ENCODE measurements around the gene ATRNL1.
A peak's percentile ranks its signal among the peaks of the same experiment; 100 is the strongest.

Gene ATRNL1

DNA sequence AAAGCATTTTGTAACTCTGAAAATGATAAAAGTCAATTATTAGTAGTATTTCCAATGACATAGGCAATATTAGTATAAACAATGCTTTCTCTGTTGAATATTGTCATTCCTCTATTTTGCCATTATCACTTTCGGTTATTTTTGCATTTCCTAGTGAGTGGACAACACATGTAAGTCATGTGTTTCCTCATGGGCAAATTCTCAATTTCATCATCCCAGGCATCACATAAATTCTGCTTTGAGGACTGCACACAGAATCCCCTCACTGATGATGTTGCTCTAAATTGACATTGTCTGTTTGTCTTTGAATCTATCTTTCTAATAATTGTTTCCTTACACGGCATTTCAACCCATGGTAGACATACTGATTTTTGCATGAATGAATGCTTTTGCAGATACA lies 842.6 kb downstream of the ATRNL1 start:
- no peaks in the 10 kb centered on the region for H3K36me3 ChIP-seq (replicated peaks)
- H3K9me3 ChIP-seq, result no peaks in the 10 kb centered on the region
- no peaks in the 10 kb centered on the region for H3K27me3 ChIP-seq (ENCODE audit: low read depth)
- no peak overlapping the region for H3K4me3 ChIP-seq
- in situ Hi-C loops (cut with MboI; ENCODE audit: low sequenced_read_pairs), result no loop called here
- no peak for DNase-seq (ENCODE audit: low spot score in 2 of 2)
- no peaks in the 10 kb centered on the region; the same call in 1 of the 2 replicates for H3K4me1 ChIP-seq

DNA sequence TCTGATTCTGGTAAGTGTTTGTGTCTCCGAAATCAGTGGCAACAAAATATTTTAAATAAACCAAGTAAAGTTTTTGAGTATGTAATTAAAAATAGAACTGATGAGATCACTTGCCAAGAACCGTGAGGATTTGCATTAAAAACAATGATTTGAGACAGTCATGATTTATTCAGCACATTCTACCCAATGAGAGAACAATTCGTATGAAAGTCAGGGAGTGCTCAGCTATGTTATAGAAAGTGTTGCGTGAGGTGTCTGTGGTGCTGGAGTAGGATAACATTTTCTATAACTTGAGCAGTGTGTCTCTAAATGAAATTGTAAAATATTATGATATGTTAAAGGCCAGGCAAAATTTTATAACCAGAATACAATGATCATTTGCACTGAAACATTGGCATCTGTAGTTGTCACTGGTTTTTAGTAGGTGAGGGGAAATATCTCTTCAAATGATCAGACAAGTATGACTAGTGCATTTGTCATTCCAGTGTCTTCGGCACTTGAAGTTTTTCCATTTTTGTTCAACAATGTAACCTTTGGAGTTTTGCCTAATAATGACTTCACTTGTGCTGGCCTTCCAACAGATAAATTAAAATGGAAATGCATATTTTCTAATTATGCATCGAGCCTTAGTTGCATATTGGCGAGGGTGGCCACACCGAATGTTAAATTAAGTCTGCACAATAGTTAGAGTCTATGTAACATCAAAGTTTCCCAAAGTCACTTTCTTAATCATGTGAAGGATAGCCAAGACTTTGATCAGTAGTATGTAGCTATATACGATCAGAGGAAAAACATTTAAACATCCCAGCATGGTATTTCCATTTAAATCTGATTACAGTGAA lies 844.0 kb downstream of the ATRNL1 start:
- Histone ChIP-seq H3K4me3 (no peak overlapping the region), H3K9me3 (no peaks in the 10 kb centered on the region), H3K4me1 (no peaks in the 10 kb centered on the region; the same call in 1 of the 2 replicates), H3K27me3 (ENCODE audit: low read depth) (no peaks in the 10 kb centered on the region), H3K36me3 (replicated peaks) (no peaks in the 10 kb centered on the region)
- no peak for DNase-seq (ENCODE audit: low spot score in 2 of 2)
- in situ Hi-C loops (cut with MboI; ENCODE audit: low sequenced_read_pairs), result no loop called here

DNA sequence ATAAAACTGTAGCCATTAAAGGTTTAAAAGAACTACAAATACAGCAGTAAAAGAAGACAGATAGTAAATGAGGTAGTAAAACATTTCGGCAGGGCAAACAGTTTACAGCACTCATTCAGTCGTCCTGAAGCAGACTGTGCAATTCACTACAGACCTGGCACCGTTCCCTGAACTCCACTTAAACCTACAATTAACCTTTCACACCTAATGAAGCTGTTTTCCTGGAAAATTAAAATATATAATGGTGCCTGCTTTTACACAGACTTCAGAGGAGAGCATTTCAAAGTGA lies 844.5 kb downstream of the ATRNL1 start:
- no peak for DNase-seq (ENCODE audit: low spot score in 2 of 2)
- H3K4me1 ChIP-seq, result no peaks in the 10 kb centered on the region; the same call in 1 of the 2 replicates
- no peaks in the 10 kb centered on the region for H3K36me3 ChIP-seq (replicated peaks)
- no peak overlapping the region for H3K4me3 ChIP-seq
- in situ Hi-C loops (cut with MboI; ENCODE audit: low sequenced_read_pairs), result no loop called here
- H3K27me3 ChIP-seq (ENCODE audit: low read depth), result no peaks in the 10 kb centered on the region
- H3K9me3 ChIP-seq, result no peaks in the 10 kb centered on the region

DNA sequence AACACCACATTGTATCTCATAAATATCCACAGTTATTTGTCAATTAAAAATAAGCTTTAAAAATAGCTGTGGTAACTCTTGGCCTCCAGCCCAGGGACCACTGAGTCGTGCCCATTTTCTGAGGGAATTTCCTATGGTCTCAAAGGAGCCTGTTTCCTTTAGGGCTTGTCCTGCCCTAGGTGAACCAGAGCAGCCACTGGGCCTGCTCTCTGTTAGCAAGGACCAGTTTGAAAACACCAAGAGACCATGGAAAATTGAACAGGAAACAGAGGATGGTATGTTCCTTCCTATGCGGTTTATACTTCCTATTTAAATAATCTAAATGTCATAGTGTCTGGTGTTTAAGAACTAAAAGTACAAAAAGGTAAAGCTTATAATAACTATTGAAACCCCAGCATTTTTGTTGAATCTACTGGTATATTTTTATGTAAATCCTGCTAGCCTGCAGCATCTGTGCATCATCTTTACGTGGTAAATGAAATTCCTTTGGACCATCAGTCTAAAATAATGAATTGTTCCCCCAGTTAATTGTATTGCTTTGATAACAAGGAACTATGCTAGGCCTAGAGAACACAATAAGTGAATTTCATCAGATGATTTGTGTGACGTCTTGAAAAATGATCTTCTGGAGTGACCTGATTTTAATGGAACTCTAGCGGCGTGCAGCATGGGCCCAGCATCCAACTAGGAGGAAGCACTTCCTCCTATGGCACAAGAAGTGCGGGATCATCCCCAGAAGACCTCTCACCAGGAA lies 846.1 kb downstream of the ATRNL1 start:
- no peaks in the 10 kb centered on the region for H3K9me3 ChIP-seq
- no peaks in the 10 kb centered on the region for H3K27me3 ChIP-seq (ENCODE audit: low read depth)
- H3K4me1 ChIP-seq, result no peaks in the 10 kb centered on the region; the same call in 1 of the 2 replicates
- no peaks in the 10 kb centered on the region for H3K36me3 ChIP-seq (replicated peaks)
- DNase-seq (ENCODE audit: low spot score in 2 of 2), result no peak
- no peak overlapping the region for H3K4me3 ChIP-seq
- in situ Hi-C loops (cut with MboI; ENCODE audit: low sequenced_read_pairs), result no loop called here

DNA sequence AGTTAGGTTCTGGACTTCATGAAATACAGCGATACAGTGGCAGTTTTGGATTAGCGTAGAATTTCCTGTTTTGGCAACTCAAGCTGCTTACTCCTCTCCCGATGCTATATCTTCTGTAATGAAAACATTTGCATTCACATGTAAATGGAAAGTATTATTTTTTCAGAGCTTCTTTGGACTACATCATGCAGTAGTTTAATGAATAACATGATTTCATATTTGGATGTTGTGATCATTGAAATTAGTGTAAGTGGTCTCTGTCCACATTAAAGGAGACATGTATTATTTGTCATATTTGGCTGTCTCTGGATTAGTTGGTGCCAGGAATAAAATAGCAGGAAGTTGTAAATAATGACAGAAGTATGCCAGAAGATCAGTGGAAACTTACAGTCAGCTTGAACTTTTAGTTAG lies 848.2 kb downstream of the ATRNL1 start:
- DNase-seq (ENCODE audit: low spot score in 2 of 2), result no peak
- in situ Hi-C loops (cut with MboI; ENCODE audit: low sequenced_read_pairs), result no loop called here

DNA sequence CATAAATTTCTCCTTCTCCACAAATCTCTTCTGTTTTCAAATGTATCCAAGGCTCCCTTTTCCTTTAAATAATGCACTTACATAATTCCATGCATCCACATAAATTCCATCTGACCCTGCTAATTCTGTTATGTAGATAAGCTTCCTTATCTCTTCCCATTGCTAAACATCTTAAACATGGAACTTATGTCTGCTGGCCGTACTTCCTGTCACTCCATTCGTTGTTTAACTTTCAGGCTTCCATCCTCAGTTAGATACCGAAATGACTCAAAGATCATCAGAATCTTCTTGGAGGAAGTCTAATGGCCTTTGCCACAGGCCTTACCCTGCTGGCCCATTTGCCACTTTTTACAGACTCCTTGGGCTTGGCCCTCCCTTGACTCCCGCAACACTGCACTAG lies 848.9 kb downstream of the ATRNL1 start:
- no peak overlapping the region for H3K4me3 ChIP-seq
- H3K4me1 ChIP-seq, result peaks cover 9% of the 10 kb centered on the region
- DNase-seq (ENCODE audit: low spot score in 2 of 2), result no peak
- H3K9me3 ChIP-seq, result no peaks in the 10 kb centered on the region
- no peaks in the 10 kb centered on the region for H3K27me3 ChIP-seq (ENCODE audit: low read depth)
- in situ Hi-C loops (cut with MboI; ENCODE audit: low sequenced_read_pairs), result no loop called here
- H3K36me3 ChIP-seq (replicated peaks), result no peaks in the 10 kb centered on the region

More for the DNA sequence above, 848.2 kb downstream of the ATRNL1 start:
- no peaks in the 10 kb centered on the region for H3K27me3 ChIP-seq (ENCODE audit: low read depth)
- H3K4me3 ChIP-seq, result no peak overlapping the region
- no peaks in the 10 kb centered on the region for H3K36me3 ChIP-seq (replicated peaks)
- no peaks in the 10 kb centered on the region for H3K9me3 ChIP-seq
- H3K4me1 ChIP-seq, result peaks cover 3% of the 10 kb centered on the region; the same call in 1 of the 2 replicates

DNA sequence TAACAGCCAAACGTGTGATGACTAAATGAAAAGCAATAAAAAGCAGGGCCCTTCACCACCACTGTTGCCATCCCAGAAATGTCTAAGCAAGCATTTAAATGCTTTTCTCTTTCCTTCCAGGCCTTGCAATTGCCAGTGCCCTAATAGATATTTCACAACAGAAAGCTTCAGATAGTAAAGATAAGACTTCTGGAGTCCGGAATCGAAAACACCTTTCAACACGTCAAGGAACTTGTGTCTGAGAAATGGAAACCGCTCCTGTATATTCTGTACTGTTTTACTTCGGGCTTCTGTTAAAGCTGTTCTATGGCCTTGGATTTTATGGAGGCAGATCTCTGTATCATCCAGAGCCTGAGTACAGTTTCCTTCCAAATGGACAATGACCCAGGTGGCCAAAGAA lies 851.4 kb downstream of the ATRNL1 start:
- Histone ChIP-seq H3K4me3 (no peak overlapping the region), H3K36me3 (replicated peaks) (no peaks in the 10 kb centered on the region), H3K9me3 (no peaks in the 10 kb centered on the region), H3K27me3 (ENCODE audit: low read depth) (no peaks in the 10 kb centered on the region), H3K4me1 (peaks cover 16% of the 10 kb centered on the region)
- no peak for DNase-seq (ENCODE audit: low spot score in 2 of 2)
- in situ Hi-C loops (cut with MboI; ENCODE audit: low sequenced_read_pairs), result no loop called here

DNA sequence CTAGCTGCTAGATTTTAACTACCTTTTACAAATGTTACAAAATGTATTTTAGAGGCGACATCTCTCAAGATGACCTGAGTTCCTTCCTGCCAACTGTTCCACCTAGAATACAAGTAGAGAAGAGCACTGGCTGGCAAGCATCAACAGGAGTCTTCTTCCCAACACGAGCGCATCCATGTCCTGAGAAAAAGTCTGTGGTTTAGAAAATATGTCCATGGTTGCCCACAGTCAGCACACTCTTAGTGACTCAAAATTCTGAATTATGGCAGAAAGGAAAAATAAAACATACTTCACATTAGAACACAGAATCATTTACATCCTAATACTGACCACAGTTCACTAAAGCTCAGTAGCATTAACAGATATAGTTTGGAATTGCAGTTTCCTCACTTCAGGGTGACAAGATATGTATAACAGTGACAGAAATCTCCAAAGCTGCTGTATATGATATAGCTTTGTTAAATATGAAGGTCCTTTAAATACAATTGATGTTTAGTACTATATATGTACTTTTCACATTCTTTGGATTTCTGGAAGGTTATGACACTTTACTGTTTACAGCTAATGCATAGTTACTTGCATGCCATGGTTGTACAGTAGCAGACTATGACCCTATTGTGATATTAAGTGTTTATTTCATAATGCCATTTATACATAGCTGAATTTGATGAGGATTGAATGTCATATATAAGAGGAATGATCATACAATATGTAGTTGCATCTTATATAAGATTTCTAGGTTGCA lies 852.7 kb downstream of the ATRNL1 start:
- H3K36me3 ChIP-seq (replicated peaks), result no peaks in the 10 kb centered on the region
- in situ Hi-C loops (cut with MboI; ENCODE audit: low sequenced_read_pairs), result no loop called here
- no peaks in the 10 kb centered on the region for H3K9me3 ChIP-seq
- no peaks in the 10 kb centered on the region for H3K27me3 ChIP-seq (ENCODE audit: low read depth)
- no peak overlapping the region for H3K4me3 ChIP-seq
- peaks cover 16% of the 10 kb centered on the region for H3K4me1 ChIP-seq
- no peak for DNase-seq (ENCODE audit: low spot score in 2 of 2)

DNA sequence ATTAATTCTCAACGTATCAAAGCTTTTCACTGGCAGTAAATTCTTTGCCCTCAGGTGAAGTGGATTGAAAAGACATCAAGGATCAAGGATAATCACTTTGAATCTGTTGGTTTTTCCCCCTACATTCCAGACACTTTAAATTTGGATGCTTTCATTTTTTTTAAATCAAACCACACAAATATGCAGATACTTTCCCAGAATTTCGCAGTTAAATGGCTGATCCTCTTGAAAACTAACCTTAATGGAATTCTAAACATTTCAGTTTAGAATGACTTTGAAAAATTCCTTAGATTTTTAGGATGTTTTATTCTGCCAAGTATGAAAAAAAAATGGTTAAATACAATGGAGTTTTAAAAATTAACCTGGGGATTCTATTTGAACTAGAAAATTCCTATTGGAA lies 853.9 kb downstream of the ATRNL1 start:
- no peaks in the 10 kb centered on the region for H3K9me3 ChIP-seq
- peak in 1 of 2 experiments; percentile 54 for DNase-seq (ENCODE audit: low spot score in 2 of 2)
- no peak overlapping the region for H3K4me3 ChIP-seq
- in situ Hi-C loops (cut with MboI; ENCODE audit: low sequenced_read_pairs), result no loop called here
- no peaks in the 10 kb centered on the region for H3K27me3 ChIP-seq (ENCODE audit: low read depth)
- H3K36me3 ChIP-seq (replicated peaks), result no peaks in the 10 kb centered on the region
- H3K4me1 ChIP-seq, result peaks cover 16% of the 10 kb centered on the region

DNA sequence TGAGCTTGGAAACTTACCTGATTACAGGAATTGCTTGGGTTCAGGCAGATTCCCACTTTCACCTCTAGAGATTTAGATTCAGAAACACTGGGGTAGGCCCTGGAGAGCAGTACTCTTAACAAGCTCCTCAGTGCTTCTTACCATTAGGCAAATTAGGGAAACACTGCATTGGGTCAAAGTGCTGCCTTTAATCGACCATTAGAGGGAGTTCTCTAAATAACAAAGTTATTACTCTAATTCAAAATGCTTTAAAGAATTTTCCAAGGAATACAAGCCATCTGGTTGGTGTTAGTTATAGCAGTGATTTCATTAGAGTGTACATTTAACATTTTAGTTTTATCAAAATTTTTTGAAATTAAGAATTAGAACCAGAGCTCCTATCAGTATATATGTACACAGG lies 855.3 kb downstream of the ATRNL1 start:
- Histone ChIP-seq H3K36me3 (replicated peaks) (no peaks in the 10 kb centered on the region), H3K4me1 (peaks cover 21% of the 10 kb centered on the region), H3K27me3 (ENCODE audit: low read depth) (no peaks in the 10 kb centered on the region), H3K4me3 (no peak overlapping the region), H3K9me3 (no peaks in the 10 kb centered on the region)
- in situ Hi-C loops (cut with MboI; ENCODE audit: low sequenced_read_pairs), result no loop called here
- DNase-seq (ENCODE audit: low spot score in 2 of 2), result no peak

DNA sequence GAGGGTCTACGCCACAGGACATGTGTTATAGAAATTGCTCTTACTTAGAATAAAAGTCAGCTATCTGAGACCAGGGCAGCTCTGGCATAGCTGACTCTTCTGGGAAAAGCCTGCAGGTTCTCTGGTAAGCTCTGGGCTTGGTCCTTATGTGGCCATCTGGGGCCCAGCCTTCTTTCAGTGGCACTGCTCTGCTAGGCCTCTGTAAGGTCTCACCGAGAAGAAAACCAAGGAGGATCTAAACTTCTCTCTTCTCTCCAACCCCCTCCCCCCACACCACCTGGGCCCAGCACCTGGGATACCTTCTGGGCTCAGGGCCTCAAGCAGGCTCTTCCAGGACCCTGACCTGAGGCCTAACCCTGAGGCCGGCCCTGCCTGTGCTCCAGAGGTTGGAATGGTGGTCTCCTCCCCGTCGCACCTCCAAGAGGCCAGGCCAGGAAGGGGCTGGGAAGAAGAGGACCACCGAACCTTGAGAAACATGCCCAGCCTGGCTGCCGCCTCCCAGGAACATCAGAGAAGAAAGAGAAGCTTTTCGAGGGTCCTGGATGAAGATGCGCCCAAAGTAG lies 856.2 kb downstream of the ATRNL1 start:
- Histone ChIP-seq H3K9me3 (no peaks in the 10 kb centered on the region), H3K36me3 (replicated peaks) (no peaks in the 10 kb centered on the region), H3K27me3 (ENCODE audit: low read depth) (no peaks in the 10 kb centered on the region), H3K4me1 (peaks cover 21% of the 10 kb centered on the region), H3K4me3 (no peak overlapping the region)
- DNase-seq (ENCODE audit: low spot score in 2 of 2), result no peak
- in situ Hi-C loops (cut with MboI; ENCODE audit: low sequenced_read_pairs), result no loop called here

DNA sequence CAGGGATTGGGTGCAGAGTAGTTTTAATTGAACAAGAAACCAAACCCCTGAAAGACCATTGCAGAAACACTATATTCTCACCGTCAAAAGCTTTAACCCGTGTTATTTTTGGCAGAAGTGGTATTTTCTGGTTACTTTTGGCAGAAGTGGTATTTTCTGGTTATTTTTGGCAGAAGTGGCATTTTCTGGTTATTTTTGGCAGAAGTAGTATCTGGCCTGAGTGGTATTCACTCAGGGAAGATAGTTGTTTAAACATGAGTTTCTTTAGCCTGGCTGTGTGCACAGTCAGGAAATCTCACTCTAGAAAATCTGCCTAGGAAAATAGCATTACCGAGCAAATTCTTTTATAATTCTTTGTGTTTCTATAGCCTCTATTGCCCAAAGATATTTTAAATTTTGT lies 857.2 kb downstream of the ATRNL1 start:
- in situ Hi-C loops (cut with MboI; ENCODE audit: low sequenced_read_pairs), result no loop called here

DNA sequence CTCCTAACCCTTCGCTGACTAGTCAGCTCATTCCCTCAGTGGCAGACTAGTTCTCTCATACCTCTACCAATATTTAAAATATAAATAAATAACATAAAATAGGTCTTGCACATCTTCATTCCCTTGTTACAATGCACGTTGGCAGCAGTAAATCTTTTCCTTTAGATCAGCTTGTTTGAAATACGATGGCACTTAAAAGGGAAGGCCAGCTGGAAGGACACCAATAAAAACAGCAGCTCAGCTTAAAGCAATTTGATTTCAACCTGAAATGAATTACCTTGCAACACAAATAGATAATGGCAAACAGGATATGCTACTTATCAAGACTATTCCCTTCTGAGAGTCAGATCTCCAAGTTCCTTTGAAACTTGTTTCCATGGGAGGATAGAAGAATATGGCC lies 858.1 kb downstream of the ATRNL1 start:
- Histone ChIP-seq H3K27me3 (ENCODE audit: low read depth) (no peaks in the 10 kb centered on the region), H3K9me3 (no peaks in the 10 kb centered on the region), H3K36me3 (replicated peaks) (no peaks in the 10 kb centered on the region), H3K4me1 (peaks cover 19% of the 10 kb centered on the region), H3K4me3 (no peak overlapping the region)
- no peak for DNase-seq (ENCODE audit: low spot score in 2 of 2)
- in situ Hi-C loops (cut with MboI; ENCODE audit: low sequenced_read_pairs), result no loop called here

More for the DNA sequence above, 857.2 kb downstream of the ATRNL1 start:
- no peaks in the 10 kb centered on the region for H3K9me3 ChIP-seq
- no peak overlapping the region for H3K4me3 ChIP-seq
- H3K27me3 ChIP-seq (ENCODE audit: low read depth), result no peaks in the 10 kb centered on the region
- DNase-seq (ENCODE audit: low spot score in 2 of 2), result no peak
- no peaks in the 10 kb centered on the region for H3K36me3 ChIP-seq (replicated peaks)
- peaks cover 21% of the 10 kb centered on the region for H3K4me1 ChIP-seq
